NT2/D1 (cell line): Measurements from ENCODE around the gene NCKIPSD.

Experiments used
- DNase-seq: peaks from one replicate; pipeline ENCODE4 v3.0.0-alpha.2; 2011; ENCODE audit warnings: low read depth, low spot score
- H3K27me3 ChIP-seq: 2 replicates; pipeline ENCODE4 v1.6.0; 2011; ENCODE audit warnings: mild to moderate bottlenecking; ENCODE audit not compliant: insufficient read length, insufficient read depth
- H3K36me3 ChIP-seq: 2 replicates; pipeline ENCODE4 v1.6.1; 2011; ENCODE audit warnings: mild to moderate bottlenecking, low read length, mixed read lengths; ENCODE audit not compliant: insufficient read depth, insufficient read length
- H3K4me1 ChIP-seq: 2 replicates; pipeline ENCODE4 v1.5.1; 2011; ENCODE audit not compliant: insufficient read depth, insufficient read length
- H3K4me3 ChIP-seq: 2 replicates; pipeline ENCODE4 v1.5.1; 2011; ENCODE audit warnings: low read depth; ENCODE audit not compliant: insufficient read length
- H3K9ac ChIP-seq: 2 replicates; pipeline ENCODE4 v1.6.0; 2011; ENCODE audit warnings: low read depth; ENCODE audit not compliant: insufficient read length
- H3K9me3 ChIP-seq: 2 replicates; pipeline ENCODE4 v1.5.1; 2011; ENCODE audit warnings: mild to moderate bottlenecking, low read length; ENCODE audit not compliant: insufficient read depth
- SUZ12 ChIP-seq: IDR thresholded peaks from 2 replicates; pipeline ENCODE4 v1.6.1; 2011; ENCODE audit not compliant: insufficient read length, insufficient read depth; ENCODE audit errors: extremely low read depth
- YY1 ChIP-seq: IDR thresholded peaks from 2 replicates; pipeline ENCODE4 v1.6.1; 2011; ENCODE audit not compliant: insufficient read length, insufficient read depth
- ZNF274 ChIP-seq: IDR thresholded peaks from 2 replicates; pipeline ENCODE4 v1.6.1; 2011; ENCODE audit warnings: mild to moderate bottlenecking, low read depth, low read length

Gene NCKIPSD

DNA sequence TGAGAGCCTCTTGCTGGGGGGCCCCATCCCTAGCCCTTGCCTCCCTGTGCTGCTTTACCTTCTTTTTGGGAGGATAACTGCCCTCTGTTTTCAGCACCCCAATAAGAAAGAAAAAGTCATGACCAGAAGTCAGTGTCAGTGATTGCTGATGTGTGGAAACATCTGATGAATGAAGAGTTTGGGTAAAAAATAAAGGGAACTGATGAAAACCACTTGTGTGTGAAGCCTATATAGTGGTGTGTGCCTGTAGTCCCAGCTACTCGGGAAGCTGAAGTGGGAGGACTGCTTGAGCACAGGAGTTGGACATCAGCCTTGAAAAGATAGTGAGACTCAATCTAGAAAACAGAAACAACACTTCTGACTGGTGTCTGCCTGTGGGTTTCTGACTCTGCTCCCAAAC, 13.2 kb downstream of the NCKIPSD start:
- Histone ChIP-seq H3K4me1 (no peaks in the 10 kb centered on the region), H3K9me3 (no peaks in the 10 kb centered on the region), H3K36me3 (peaks cover 61% of the 10 kb centered on the region), H3K27me3 (no peaks in the 10 kb centered on the region), H3K4me3 (no peak overlapping the region), H3K9ac (no peak overlapping the region)
- TF ChIP-seq YY1 (no peak), ZNF274 (no peak), SUZ12 (no peak)
- DNase-seq: no peak

DNA sequence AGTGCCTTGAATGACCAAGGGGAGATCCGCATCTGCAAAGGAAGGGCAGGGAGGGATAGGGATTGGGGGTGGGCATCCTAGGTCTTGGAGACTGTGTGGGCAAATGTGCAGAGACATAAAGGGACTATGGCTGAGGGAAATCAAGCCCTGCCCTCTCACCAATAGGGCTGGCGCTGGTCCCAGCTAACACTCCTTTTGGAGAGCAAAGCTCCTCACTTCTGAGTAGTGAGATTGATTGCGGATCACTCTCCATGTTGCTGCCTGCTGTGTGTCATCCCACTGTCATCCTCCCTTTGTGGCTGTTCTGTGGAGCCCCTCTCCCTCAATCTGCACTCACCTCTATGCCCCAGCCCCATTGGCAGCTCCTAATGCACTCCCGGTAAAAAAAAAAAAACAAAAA, 20.8 kb downstream of the NCKIPSD start:
- no peaks in the 10 kb centered on the region for H3K9me3 ChIP-seq
- peaks cover 10% of the 10 kb centered on the region for H3K4me1 ChIP-seq
- H3K4me3 ChIP-seq: no peak overlapping the region
- peaks cover 22% of the 10 kb centered on the region for H3K36me3 ChIP-seq
- H3K9ac ChIP-seq: peak overlapping the region; percentile 22
- DNase-seq: no peak
- peaks cover 7% of the 10 kb centered on the region for H3K27me3 ChIP-seq
- TF ChIP-seq ZNF274 (no peak), SUZ12 (no peak), YY1 (no peak)

DNA sequence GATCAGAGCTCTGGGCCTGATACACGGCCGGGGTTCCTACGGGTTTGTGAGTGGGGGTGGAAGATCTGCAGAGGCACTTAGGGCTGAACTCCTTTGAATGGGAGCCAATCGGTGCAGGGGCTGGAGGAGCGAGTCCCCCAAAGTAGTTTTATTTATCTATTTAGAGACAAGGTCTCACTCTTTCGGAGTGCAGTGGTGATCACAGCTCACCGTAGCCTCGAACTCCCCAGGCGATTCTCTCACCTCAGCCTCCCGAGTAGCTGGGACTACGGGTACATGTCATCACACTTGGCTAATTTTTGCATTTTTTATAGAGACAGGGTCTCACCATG, 21.4 kb downstream of the NCKIPSD start:
- H3K9me3 ChIP-seq: no peaks in the 10 kb centered on the region
- peaks cover 24% of the 10 kb centered on the region for H3K36me3 ChIP-seq
- DNase-seq: no peak
- H3K27me3 ChIP-seq: peaks cover 7% of the 10 kb centered on the region
- H3K9ac ChIP-seq: peak overlapping the region; percentile 22
- H3K4me1 ChIP-seq: peaks cover 10% of the 10 kb centered on the region
- TF ChIP-seq ZNF274 (no peak), SUZ12 (no peak), YY1 (no peak)
- no peak overlapping the region for H3K4me3 ChIP-seq

DNA sequence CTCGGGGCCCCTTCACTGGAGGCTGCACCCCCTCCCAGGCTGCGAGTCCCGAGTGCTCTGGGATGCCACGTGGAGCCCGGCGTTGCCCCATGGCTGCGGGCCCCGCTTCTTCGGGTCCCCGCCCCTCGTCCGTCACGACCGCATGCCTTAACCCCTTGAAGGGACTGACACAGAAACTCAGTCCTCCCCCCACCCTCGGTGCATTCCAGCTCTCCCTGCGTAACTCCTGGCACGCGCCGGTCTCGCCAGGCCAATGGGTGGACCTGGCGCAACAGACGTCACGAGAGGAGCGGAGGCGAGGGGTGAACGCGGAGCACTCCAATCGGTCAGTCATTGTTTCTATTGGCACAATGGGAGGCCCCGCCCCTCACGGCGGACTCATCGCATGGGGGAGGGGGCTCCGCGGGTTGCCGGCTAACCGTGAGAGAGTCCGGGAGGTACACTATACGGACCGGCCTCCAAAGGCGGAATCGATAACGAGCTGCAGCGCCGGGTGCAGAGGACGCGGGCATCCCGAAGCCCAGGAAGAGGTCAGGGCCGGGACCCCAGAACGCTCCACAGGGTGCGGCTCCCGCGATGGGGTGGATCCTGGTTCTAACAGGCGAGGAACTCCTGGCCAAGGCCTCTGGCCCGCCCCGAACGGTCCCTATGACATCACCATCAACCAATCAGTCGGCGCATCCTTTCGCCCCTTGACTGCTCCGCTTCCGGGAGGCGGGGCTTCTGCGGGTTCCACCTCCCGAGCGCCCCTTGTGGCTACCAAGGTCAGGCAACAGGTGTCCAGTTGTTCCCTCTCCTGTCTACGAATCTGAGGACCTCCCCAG, 22.0 kb downstream of the NCKIPSD start:
- Histone ChIP-seq H3K9me3 (no peaks in the 10 kb centered on the region), H3K36me3 (peaks cover 27% of the 10 kb centered on the region), H3K9ac (peak overlapping the region; percentile 98), H3K4me3 (peak overlapping the region; percentile 93), H3K27me3 (peaks cover 7% of the 10 kb centered on the region), H3K4me1 (peaks cover 10% of the 10 kb centered on the region)
- DNase-seq: peak; percentile 99
- TF ChIP-seq YY1 (no peak), SUZ12 (no peak)

DNA sequence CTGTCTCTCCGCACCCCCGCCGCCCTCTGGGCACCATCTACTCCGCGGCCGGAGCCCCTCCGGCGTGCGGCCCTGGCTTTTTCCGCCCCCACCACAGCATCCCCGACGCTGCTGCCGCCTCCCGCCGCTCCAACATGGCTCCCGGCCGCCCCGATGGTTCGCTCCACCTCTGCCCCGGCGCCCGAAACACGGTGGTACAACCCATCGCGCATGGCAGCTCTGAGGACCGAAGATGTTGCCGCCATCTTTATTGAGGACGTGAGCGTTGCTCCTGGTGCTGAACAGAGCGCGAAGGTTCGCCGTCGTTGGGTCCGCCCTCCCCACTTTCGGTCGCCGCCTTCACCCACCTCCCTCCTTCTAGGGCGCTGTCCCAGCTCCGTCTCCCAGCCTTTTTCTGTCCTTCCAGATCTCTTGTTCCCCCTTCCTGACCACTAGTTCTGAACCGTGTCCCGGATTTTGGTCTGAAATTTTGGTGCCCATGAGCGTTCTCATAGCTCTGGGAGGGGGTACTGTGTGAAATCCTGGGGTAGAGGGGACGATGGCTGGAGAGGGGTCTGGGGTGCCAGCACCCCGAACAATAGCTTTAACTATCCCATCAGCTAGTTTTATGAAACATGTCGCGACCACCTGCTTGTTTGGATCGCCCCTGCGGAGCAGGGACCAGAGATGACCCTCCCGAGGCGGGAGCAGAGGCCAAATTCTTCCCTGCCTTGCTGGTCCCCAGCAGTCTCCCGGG, 22.8 kb downstream of the NCKIPSD start, which contains the start of gene CELSR3:
Gene CELSR3, minus strand, starts transcription at position 134 of the 736 bp plus-strand sequence. CDS start 252 bp downstream, outside the sequence.
- DNase-seq: peak; percentile 87
- no peak for TF ChIP-seq ZNF274
- TF ChIP-seq YY1: peak; percentile 89
- peaks cover 7% of the 10 kb centered on the region for H3K27me3 ChIP-seq
- H3K9ac ChIP-seq: peak within 1 kb of the TSS; percentile 98
- H3K9me3 ChIP-seq: no peaks in the 10 kb centered on the region
- H3K4me3 ChIP-seq: peak within 1 kb of the TSS; percentile 93
- H3K36me3 ChIP-seq: peaks cover 34% of the 10 kb centered on the region
- H3K4me1 ChIP-seq: peaks cover 10% of the 10 kb centered on the region

DNA sequence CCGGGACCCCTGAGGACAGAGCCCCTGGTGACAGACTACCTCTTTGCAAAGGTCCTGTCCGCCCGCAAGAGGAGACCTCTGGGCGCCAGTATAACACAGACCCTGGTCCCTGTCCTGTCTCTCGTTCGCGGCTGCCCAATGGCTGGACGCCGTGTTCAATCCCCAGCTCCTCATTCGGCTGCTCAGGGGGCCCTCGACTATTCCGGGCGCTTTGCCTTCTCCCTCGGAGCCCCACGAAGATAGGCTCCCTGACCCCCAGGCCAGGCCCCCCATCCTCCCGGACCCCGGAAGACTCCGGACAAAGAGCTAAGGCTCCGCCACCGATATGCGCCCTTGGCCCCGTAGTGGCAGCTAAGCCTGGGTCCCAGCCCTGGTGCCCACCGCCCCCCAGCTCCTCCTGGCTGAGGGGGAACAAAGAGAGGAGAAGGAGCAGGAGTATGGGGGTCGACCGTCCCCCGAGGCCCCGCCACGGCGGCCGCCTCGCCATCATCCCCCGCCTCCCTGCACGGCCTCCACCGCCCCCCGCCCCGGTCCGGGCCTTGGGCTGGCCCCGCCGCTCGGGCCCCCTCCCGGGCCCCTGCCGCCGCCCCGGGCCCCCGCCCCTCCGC, 23.5 kb downstream of the NCKIPSD start:
- no peaks in the 10 kb centered on the region for H3K9me3 ChIP-seq
- peak overlapping the region; percentile 93 for H3K4me3 ChIP-seq
- H3K27me3 ChIP-seq: peaks cover 7% of the 10 kb centered on the region
- peaks cover 35% of the 10 kb centered on the region for H3K36me3 ChIP-seq
- DNase-seq: no peak
- peak overlapping the region; percentile 98 for H3K9ac ChIP-seq
- peaks cover 10% of the 10 kb centered on the region for H3K4me1 ChIP-seq
- TF ChIP-seq SUZ12 (no peak), ZNF274 (no peak), YY1 (no peak)

DNA sequence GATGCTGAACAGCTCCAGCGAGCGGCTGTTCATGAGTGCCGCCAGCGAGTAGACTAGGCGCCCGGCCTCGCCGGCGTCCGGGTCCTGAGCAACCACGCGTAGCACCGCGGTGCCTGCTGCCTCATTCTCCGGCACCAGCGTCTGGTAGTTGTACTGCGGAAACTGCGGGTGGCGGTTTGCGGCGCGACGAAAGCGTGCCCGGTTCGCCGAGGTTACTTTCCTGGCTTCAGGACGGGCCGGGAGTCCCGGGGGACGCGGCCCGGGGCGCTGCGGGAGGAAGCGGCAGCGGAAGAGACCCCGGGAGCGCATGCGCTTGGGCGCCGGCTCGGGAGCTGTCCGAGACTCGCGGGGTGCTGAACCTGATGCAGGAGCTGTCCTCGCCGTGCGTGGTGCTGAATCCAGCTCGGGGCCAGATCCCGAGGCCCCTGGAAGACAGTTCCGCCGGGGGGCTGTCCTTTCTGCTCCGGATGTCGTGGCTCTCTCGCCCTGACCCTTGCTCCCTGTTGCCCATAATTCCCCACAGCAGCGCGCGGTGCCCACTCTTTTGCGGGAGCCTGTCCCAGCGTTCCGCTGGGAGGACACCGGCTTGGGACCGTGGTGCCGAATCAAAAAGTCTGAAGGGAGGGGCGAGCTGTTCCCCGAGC, 24.1 kb downstream of the NCKIPSD start:
- peak overlapping the region; percentile 51 for H3K4me3 ChIP-seq
- no peak for DNase-seq
- no peaks in the 10 kb centered on the region for H3K9me3 ChIP-seq
- peak overlapping the region; percentile 79 for H3K9ac ChIP-seq
- H3K36me3 ChIP-seq: peaks cover 36% of the 10 kb centered on the region
- peaks cover 13% of the 10 kb centered on the region for H3K4me1 ChIP-seq
- peaks cover 7% of the 10 kb centered on the region for H3K27me3 ChIP-seq
- TF ChIP-seq SUZ12 (no peak), ZNF274 (no peak), YY1 (no peak)
